KMS-11 (cell line): ENCODE data around the gene TENM3.

ENCODE experiments used
- H2AFZ ChIP-seq: fragments of 200-600 bp; sonication (generic); 2 replicates; pipeline ENCODE4 v1.6.1; 2016; ENCODE audit warnings: antibody characterized with exemption, mixed run types, low read depth
- H3K27ac ChIP-seq: fragments of 200-600 bp; sonication (generic); 2 replicates; pipeline ENCODE4 v1.6.1; 2016; ENCODE audit warnings: mild to moderate bottlenecking, mixed run types
- H3K27me3 ChIP-seq: fragments of 200-600 bp; sonication (generic); 2 replicates; pipeline ENCODE4 v1.6.1; 2017; ENCODE audit warnings: mild to moderate bottlenecking, low read depth, mixed run types, moderate library complexity; ENCODE audit not compliant: insufficient read depth
- H3K36me3 ChIP-seq: fragments of 200-600 bp; sonication (generic); 2 replicates; pipeline ENCODE4 v1.6.1; 2017; ENCODE audit warnings: mild to moderate bottlenecking, mixed run types; ENCODE audit not compliant: insufficient read depth
- H3K4me1 ChIP-seq: fragments of 200-600 bp; sonication (generic); 2 replicates; pipeline ENCODE4 v1.6.1; 2016; ENCODE audit warnings: mild to moderate bottlenecking, low read depth, mixed run types; ENCODE audit not compliant: poor library complexity, severe bottlenecking
- H3K4me2 ChIP-seq: fragments of 200-600 bp; sonication (generic); 2 replicates; pipeline ENCODE4 v1.7.0; 2016; ENCODE audit warnings: mild to moderate bottlenecking, mixed run types
- H3K4me3 ChIP-seq: fragments of 200-600 bp; sonication (generic); IDR thresholded peaks from 2 replicates; pipeline ENCODE4 v1.6.1; 2017; ENCODE audit warnings: low read depth, low read length, mixed read lengths; ENCODE audit not compliant: insufficient read depth
- H3K79me2 ChIP-seq: fragments of 200-600 bp; sonication (generic); 2 replicates; pipeline ENCODE4 v1.6.1; 2016; ENCODE audit warnings: low read depth, mixed run types; ENCODE audit not compliant: insufficient read depth
- H3K9ac ChIP-seq: fragments of 200-600 bp; sonication (generic); 2 replicates; pipeline ENCODE4 v1.6.1; 2016; ENCODE audit warnings: mild to moderate bottlenecking, mixed run types
- H4K20me1 ChIP-seq: fragments of 200-600 bp; sonication (generic); 2 replicates; pipeline ENCODE4 v1.6.1; 2016; ENCODE audit warnings: mild to moderate bottlenecking, mixed run types; ENCODE audit not compliant: insufficient read depth
- TF ChIP-seq, protein P1 (sequence below): fragments of 200-600 bp; sonication (generic); conservative IDR thresholded peaks from 2 replicates; pipeline ENCODE4 v1.6.1; 2017; ENCODE audit warnings: low read depth, mild to moderate bottlenecking, antibody characterized with exemption, low read length, moderate library complexity, mixed read lengths

Gene TENM3

DNA sequence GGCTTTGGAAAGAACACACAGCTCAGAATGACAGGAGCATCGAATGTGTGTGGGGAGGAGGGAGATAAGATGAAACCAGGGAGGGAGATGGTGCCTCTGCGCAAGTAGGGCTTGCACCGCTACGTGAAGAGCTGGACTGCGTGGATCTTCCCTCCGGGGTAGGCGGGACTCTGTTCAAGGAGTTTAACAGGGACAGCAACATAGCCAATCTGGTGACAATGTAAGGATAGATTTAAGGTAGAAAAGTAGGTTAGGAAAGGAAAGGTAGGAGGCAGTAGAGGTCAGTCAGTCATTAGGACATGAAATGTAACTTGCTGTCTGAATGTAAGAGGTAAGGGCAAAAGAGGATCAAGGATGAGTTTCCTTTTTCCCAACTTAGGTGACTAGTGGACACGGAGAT lies 521.4 kb downstream of the TENM3 start:
- no peak overlapping the region for H2AFZ ChIP-seq
- no peaks in the 10 kb centered on the region for H3K79me2 ChIP-seq
- H3K4me3 ChIP-seq, result no peak overlapping the region
- H3K4me2 ChIP-seq, result no peak overlapping the region
- H3K9ac ChIP-seq, result no peak overlapping the region
- no peaks in the 10 kb centered on the region for H4K20me1 ChIP-seq
- H3K4me1 ChIP-seq, result peaks cover 9% of the 10 kb centered on the region
- no peaks in the 10 kb centered on the region for H3K36me3 ChIP-seq
- TF ChIP-seq, protein P1, sequence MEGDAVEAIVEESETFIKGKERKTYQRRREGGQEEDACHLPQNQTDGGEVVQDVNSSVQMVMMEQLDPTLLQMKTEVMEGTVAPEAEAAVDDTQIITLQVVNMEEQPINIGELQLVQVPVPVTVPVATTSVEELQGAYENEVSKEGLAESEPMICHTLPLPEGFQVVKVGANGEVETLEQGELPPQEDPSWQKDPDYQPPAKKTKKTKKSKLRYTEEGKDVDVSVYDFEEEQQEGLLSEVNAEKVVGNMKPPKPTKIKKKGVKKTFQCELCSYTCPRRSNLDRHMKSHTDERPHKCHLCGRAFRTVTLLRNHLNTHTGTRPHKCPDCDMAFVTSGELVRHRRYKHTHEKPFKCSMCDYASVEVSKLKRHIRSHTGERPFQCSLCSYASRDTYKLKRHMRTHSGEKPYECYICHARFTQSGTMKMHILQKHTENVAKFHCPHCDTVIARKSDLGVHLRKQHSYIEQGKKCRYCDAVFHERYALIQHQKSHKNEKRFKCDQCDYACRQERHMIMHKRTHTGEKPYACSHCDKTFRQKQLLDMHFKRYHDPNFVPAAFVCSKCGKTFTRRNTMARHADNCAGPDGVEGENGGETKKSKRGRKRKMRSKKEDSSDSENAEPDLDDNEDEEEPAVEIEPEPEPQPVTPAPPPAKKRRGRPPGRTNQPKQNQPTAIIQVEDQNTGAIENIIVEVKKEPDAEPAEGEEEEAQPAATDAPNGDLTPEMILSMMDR, result no peak
- H3K27me3 ChIP-seq, result no peaks in the 10 kb centered on the region
- no peak overlapping the region for H3K27ac ChIP-seq

DNA sequence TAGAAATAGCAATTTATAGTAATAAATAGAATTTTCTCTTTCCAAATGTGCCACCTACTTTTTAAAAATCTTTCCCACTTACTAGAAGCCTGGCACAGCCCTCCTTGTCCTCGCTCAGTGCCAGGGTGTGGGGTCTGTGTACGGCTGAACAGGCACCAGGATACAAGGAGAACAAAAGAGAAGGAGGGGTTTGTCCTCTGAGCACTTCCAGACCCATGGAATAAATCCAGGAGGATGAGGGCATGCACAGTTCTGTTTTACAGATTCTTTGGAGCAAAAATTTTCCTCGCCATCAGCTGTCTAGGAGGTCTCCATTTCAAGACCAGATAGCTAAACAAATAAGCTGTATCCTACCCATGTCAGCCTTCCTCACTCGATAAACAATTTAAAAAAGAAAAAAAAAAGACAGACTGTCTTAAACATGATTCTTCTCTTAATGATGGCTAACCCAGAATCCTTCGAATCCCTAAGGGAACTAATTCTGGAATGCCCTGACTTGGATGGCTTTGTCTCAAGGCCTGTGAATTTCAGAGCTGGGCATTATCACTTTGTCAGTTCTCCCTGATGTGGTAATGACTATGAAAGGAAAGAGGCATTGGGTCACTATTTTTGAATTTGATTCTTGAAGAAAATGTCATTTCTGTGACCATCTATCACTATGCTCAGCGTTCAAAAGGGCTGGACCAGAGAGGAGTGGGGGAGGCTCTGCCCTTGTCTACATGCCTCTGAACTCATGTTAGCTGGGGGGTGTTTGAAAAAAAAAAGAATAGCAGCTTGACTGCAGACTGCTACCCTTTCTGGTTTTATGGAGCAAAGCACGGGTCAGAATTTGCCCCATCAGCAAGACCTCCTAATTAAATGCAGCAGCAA lies 523.0 kb downstream of the TENM3 start:
- peaks cover 23% of the 10 kb centered on the region for H3K4me1 ChIP-seq
- H3K4me2 ChIP-seq, result no peak overlapping the region
- TF ChIP-seq, protein P1, result no peak
- H3K4me3 ChIP-seq, result no peak overlapping the region
- no peak overlapping the region for H3K27ac ChIP-seq
- no peaks in the 10 kb centered on the region for H3K27me3 ChIP-seq
- no peak overlapping the region for H2AFZ ChIP-seq
- no peaks in the 10 kb centered on the region for H4K20me1 ChIP-seq
- H3K79me2 ChIP-seq, result no peaks in the 10 kb centered on the region
- H3K9ac ChIP-seq, result no peak overlapping the region
- H3K36me3 ChIP-seq, result no peaks in the 10 kb centered on the region

DNA sequence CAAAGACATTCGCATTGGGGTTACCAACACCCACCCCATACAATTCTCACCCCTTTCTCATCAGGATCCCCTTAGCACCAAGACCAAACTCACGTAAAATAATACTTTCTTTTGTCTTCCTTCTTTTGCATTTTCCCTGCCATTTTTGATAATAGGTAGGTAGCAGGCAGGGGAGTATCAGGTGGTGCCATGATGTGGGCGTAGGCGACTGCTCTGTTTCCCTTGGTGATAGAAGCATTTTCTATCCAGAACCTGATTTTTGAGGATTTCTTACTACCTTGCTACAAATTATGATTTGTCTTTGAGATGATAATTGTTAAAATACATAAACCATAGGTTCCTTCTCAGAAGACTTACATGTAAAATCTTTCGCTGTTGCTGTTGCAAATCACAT lies 523.7 kb downstream of the TENM3 start:
- H3K36me3 ChIP-seq, result no peaks in the 10 kb centered on the region
- H3K4me3 ChIP-seq, result no peak overlapping the region
- no peak overlapping the region for H3K4me2 ChIP-seq
- no peaks in the 10 kb centered on the region for H3K79me2 ChIP-seq
- no peak overlapping the region for H2AFZ ChIP-seq
- no peaks in the 10 kb centered on the region for H3K27me3 ChIP-seq
- H3K4me1 ChIP-seq, result peaks cover 29% of the 10 kb centered on the region
- TF ChIP-seq, protein P1, result no peak
- no peak overlapping the region for H3K9ac ChIP-seq
- no peaks in the 10 kb centered on the region for H4K20me1 ChIP-seq
- H3K27ac ChIP-seq, result no peak overlapping the region

DNA sequence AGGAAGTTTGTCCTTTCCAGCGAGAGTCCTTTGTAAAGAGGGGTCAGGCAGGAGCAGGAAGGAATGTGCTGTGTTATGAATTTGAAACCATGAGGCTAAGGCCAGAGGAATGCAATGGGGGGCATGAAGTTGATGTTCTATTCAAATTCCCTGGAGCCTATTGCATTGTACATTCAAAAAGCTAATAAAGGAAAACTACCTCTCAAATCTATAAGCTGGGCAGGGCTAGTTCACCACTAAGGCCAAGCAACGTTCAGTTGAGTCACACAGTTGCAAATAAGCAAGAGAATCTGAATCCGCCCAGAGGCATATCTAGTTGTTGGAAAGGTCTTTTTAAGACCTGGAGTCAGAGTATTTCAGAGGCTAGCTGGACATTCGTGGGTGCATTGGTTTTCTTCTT lies 525.6 kb downstream of the TENM3 start:
- no peak overlapping the region for H3K4me3 ChIP-seq
- H3K27me3 ChIP-seq, result no peaks in the 10 kb centered on the region
- peaks cover 36% of the 10 kb centered on the region for H3K4me1 ChIP-seq
- no peak overlapping the region for H2AFZ ChIP-seq
- H3K27ac ChIP-seq, result no peak overlapping the region
- H3K9ac ChIP-seq, result no peak overlapping the region
- no peak overlapping the region for H3K4me2 ChIP-seq
- TF ChIP-seq, protein P1, result no peak
- no peaks in the 10 kb centered on the region for H3K36me3 ChIP-seq
- no peaks in the 10 kb centered on the region for H3K79me2 ChIP-seq
- H4K20me1 ChIP-seq, result no peaks in the 10 kb centered on the region
